ENCODE results near the gene IL1RAPL1.

GRCh38 chrX:28591542-28591941 lies 4.3 kb downstream of the IL1RAPL1 start:
- TF ChIP-seq, protein P1, sequence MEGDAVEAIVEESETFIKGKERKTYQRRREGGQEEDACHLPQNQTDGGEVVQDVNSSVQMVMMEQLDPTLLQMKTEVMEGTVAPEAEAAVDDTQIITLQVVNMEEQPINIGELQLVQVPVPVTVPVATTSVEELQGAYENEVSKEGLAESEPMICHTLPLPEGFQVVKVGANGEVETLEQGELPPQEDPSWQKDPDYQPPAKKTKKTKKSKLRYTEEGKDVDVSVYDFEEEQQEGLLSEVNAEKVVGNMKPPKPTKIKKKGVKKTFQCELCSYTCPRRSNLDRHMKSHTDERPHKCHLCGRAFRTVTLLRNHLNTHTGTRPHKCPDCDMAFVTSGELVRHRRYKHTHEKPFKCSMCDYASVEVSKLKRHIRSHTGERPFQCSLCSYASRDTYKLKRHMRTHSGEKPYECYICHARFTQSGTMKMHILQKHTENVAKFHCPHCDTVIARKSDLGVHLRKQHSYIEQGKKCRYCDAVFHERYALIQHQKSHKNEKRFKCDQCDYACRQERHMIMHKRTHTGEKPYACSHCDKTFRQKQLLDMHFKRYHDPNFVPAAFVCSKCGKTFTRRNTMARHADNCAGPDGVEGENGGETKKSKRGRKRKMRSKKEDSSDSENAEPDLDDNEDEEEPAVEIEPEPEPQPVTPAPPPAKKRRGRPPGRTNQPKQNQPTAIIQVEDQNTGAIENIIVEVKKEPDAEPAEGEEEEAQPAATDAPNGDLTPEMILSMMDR (conservative IDR thresholded peaks at IDR 0.05; ENCODE audit: low read depth in 2 of 2) = no peak
- TF ChIP-seq CREB1 (CRISPR knock-in tag; IDR thresholded peaks at IDR 0.05; ENCODE audit: low read depth) (no peak), JUNB (IDR thresholded peaks at IDR 0.05; ENCODE audit: unreplicated experiment) (no peak)

Measured in GM23338 (cell line).